Liver (tissue), 2 donors: Measurements from ENCODE around the gene ECEL1.

Experiments used
- CTCF ChIP-seq: fragments of 150-350 bp; IDR thresholded peaks from 2 replicates; pipeline ENCODE4 v1.5.1; 2017; ENCODE audit warnings: improper control_type of control experiment, low read depth, low read length; ENCODE audit not compliant: missing input control
- ZBTB33 ChIP-seq: IDR thresholded peaks from 2 replicates; pipeline ENCODE4 v1.6.1; 2016; ENCODE audit warnings: antibody characterized with exemption
- donor health status: healthy.

- TF ChIP-seq CTCF = no peak
- no peak for TF ChIP-seq ZBTB33
Measured at GRCh38 chr2:232435375-232435648, 52.3 kb downstream of the ECEL1 start.
